ENCODE measurements around the gene FYCO1. TPM values are rescaled to one million over a fixed set of nuclear protein-coding genes. Genes with fewer than 3 reads are reported as not detected.

The FYCO1 gene
- total and polyA plus RNA-seq, 9 of the 15 experiments (the other 6 are each of a cell fraction or from before 2014, with no cell fraction given): 2.1 to 13.8 (median 7.4) TPM

DNA sequence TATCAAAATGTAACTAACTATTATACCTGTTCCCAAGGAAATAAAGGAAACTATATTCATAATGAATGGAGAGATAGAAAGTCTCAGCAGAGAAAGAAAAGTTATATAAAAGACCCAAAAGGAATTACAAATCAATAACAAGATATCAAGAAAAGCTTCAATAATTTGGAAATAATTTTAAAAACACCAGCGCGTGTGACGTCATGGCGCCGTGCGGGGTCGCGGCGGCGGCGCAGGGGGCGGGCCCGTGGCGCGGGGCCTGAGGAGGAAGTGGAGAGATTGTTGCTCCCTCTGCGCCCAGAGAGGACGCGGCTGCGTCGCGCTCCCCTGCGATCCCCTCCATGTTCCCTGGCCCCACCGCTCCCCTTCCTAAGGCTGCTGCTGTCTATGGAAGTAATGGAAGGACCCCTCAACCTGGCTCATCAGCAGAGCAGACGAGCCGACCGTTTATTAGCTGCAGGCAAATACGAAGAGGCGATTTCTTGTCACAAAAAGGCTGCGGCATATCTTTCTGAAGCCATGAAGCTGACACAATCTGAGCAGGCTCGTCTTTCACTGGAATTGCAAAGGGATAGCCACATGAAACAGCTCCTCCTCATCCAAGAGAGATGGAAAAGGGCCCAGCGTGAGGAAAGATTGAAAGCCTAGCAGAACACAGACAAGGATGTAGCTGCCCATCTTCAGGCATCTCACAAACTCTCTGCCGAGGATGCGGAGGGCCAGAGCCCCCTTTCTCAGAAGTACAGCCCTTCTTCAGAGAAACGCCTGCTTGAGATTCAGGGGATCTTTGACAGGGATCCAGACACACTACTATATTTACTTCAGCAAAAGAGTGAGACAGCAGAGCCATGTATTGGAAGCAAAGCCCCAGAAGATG is 27.5 kb upstream of the FYCO1 start:
- H3K4me1 ChIP-seq (replicated peaks in 1 of 2; ENCODE audit: control insufficient read depth in 2 of 2, insufficient read depth in 2 of 2, low read length in 2 of 2): peaks cover 2 to 12% of the 10 kb centered on the region in 2 experiments; a peak in 3 of 5 replicates
- H3K4me3 ChIP-seq: peak overlapping the region; percentile 7
- H3K9me1 ChIP-seq (ENCODE audit: control insufficient read depth, insufficient read depth, low read length): no peaks in the 10 kb centered on the region
- no TSS peak for BruUV-seq (replicated peaks)
- intact Hi-C loops (cut with micrococcal nuclease): no loop called here
- H4K20me1 ChIP-seq (replicated peaks; ENCODE audit: control insufficient read depth, insufficient read depth, low read length): no peaks in the 10 kb centered on the region
- peak overlapping the region in 1 of 2 experiments; percentile 16; a peak in 1 of 4 replicates for H3K9ac ChIP-seq (ENCODE audit: insufficient read depth in 1 of 2, low read depth in 2 of 2, low read length in 2 of 2)
- peak overlapping the region; percentile 88 for H2AFZ ChIP-seq (ENCODE audit: low read depth, low read length)
- H3K9me3 ChIP-seq (replicated peaks; ENCODE audit: control insufficient read depth, insufficient read depth, low read depth, low read length): peaks cover 4% of the 10 kb centered on the region; the same call in 1 of the 2 replicates
- CTCF ChIA-PET (ENCODE audit: low intra/inter-chr PET ratio): no interaction called here
- peak; percentile 68 to 85 (median 78) for DNase-seq (ENCODE audit: extremely low read depth in 1 of 4, low spot score in 3 of 4)
- H3K4me2 ChIP-seq (ENCODE audit: insufficient read depth, low read length): peak overlapping the region; percentile 72
- WGBS (ENCODE audit: insufficient coverage, low coverage, missing lambda C conversion rate): 16% methylated on average over 34 of the region's 34 CpGs
- peaks cover 8 to 25% of the 10 kb centered on the region in 2 experiments; a peak in 4 of 5 replicates for H3K27me3 ChIP-seq (ENCODE audit: control insufficient read depth in 2 of 2, insufficient read depth in 2 of 2, low read length in 2 of 2)
- no peak overlapping the region for H3K27ac ChIP-seq (ENCODE audit: extremely low read depth, low read depth, low read length)
- FAIRE-seq: peak; percentile 59
- POLR2A ChIA-PET: interaction anchor here (0.6 to 0.8 kb wide), 3 partner anchors 11 to 758 kb away, joined by 3 read pairs; no protein-coding TSS in a partner anchor
- in situ Hi-C loops (cut with MboI): no loop called here
- no peaks in the 10 kb centered on the region for H3K36me3 ChIP-seq (ENCODE audit: control insufficient read depth, insufficient read depth, low read length)
- H3K79me2 ChIP-seq (ENCODE audit: control insufficient read depth, insufficient read depth, low read length): no peaks in the 10 kb centered on the region
- ATAC-seq: peak; percentile 99
- TF ChIP-seq ASH1L (IDR thresholded peaks at IDR 0.05; ENCODE audit: borderline replicate concordance, low read depth, partially characterized antibody) (no peak), CCNT2 (IDR thresholded peaks at IDR 0.05; ENCODE audit: borderline replicate concordance, extremely low read depth, insufficient read length, low read depth, low read length) (peak; percentile 26), TAF7 (tag; IDR thresholded peaks at IDR 0.05) (0 out of 2 replicates have a peak, but pooled peaks have one; percentile 49), RBFOX2 (IDR thresholded peaks at IDR 0.05; ENCODE audit: low read depth, low read length) (peak; percentile 89), POLR2G (IDR thresholded peaks at IDR 0.05; ENCODE audit: low read depth, low read length) (peak; percentile 90), POLR2A (conservative IDR thresholded peaks at IDR 0.05) (peak; percentile 77), NR2C1 (IDR thresholded peaks at IDR 0.05) (peak; percentile 25; the same call in 1 of the 2 replicates), NR2C1 (tag; IDR thresholded peaks at IDR 0.05) (peak; percentile 20; the same call in 1 of the 2 replicates), L3MBTL2 (IDR thresholded peaks at IDR 0.05) (peak; percentile 88), PHB (CRISPR knock-in tag; IDR thresholded peaks at IDR 0.05) (no peak), EHMT2 (IDR thresholded peaks at IDR 0.05) (peak; percentile 76; the same call in 1 of the 2 replicates), NRF1 (conservative IDR thresholded peaks at IDR 0.05 in 1 of 2, IDR thresholded peaks at IDR 0.05 in 1 of 2) (peak; percentile 81 to 83), CTBP1 (IDR thresholded peaks at IDR 0.05; ENCODE audit: borderline replicate concordance) (0 out of 2 replicates have a peak, but pooled peaks have one; percentile 18), RB1 (IDR thresholded peaks at IDR 0.05; ENCODE audit: low read depth) (0 out of 2 replicates have a peak, but pooled peaks have one; percentile 22)
- TF ChIP-seq, protein P1, sequence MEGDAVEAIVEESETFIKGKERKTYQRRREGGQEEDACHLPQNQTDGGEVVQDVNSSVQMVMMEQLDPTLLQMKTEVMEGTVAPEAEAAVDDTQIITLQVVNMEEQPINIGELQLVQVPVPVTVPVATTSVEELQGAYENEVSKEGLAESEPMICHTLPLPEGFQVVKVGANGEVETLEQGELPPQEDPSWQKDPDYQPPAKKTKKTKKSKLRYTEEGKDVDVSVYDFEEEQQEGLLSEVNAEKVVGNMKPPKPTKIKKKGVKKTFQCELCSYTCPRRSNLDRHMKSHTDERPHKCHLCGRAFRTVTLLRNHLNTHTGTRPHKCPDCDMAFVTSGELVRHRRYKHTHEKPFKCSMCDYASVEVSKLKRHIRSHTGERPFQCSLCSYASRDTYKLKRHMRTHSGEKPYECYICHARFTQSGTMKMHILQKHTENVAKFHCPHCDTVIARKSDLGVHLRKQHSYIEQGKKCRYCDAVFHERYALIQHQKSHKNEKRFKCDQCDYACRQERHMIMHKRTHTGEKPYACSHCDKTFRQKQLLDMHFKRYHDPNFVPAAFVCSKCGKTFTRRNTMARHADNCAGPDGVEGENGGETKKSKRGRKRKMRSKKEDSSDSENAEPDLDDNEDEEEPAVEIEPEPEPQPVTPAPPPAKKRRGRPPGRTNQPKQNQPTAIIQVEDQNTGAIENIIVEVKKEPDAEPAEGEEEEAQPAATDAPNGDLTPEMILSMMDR (IDR thresholded peaks at IDR 0.05 in 2 of 3, conservative IDR thresholded peaks at IDR 0.05 in 1 of 3; ENCODE audit: insufficient read depth in 2 of 3, low read depth in 1 of 3, low read length in 3 of 3): no peak
- TF ChIP-seq, protein P2, sequence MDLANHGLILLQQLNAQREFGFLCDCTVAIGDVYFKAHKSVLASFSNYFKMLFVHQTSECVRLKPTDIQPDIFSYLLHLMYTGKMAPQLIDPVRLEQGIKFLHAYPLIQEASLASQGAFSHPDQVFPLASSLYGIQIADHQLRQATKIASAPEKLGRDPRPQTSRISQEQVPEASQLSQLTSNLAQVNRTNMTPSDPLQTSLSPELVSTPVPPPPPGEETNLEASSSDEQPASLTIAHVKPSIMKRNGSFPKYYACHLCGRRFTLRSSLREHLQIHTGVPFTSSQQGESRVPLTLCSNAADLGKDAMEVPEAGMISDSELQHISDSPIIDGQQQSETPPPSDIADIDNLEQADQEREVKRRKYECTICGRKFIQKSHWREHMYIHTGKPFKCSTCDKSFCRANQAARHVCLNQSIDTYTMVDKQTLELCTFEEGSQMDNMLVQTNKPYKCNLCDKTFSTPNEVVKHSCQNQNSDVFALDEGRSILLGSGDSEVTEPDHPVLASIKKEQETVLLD (IDR thresholded peaks at IDR 0.05): 0 out of 2 replicates have a peak, but pooled peaks have one; percentile 52
- TF ChIP-seq, protein P3, sequence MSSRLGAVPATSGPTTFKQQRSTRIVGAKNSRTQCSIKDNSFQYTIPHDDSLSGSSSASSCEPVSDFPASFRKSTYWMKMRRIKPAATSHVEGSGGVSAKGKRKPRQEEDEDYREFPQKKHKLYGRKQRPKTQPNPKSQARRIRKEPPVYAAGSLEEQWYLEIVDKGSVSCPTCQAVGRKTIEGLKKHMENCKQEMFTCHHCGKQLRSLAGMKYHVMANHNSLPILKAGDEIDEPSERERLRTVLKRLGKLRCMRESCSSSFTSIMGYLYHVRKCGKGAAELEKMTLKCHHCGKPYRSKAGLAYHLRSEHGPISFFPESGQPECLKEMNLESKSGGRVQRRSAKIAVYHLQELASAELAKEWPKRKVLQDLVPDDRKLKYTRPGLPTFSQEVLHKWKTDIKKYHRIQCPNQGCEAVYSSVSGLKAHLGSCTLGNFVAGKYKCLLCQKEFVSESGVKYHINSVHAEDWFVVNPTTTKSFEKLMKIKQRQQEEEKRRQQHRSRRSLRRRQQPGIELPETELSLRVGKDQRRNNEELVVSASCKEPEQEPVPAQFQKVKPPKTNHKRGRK (tag; IDR thresholded peaks at IDR 0.05): peak; percentile 58

Measured in K562 (cell line).